B cell (primary cell): ENCODE measurements around the gene ADH6.

Experiments
- EZH2 ChIP-seq: IDR thresholded peaks from 2 replicates; pipeline ENCODE4 v1.6.1; 2012; ENCODE audit warnings: borderline replicate concordance, low read depth, mild to moderate bottlenecking, moderate library complexity, low read length; ENCODE audit not compliant: insufficient read depth, poor library complexity, severe bottlenecking
- TF ChIP-seq, protein P1 (sequence below): fragments of 200-600 bp; IDR thresholded peaks from one replicate; pipeline ENCODE4 v1.8.0; 2022; ENCODE audit warnings: antibody characterized with exemption, mild to moderate bottlenecking

DNA sequence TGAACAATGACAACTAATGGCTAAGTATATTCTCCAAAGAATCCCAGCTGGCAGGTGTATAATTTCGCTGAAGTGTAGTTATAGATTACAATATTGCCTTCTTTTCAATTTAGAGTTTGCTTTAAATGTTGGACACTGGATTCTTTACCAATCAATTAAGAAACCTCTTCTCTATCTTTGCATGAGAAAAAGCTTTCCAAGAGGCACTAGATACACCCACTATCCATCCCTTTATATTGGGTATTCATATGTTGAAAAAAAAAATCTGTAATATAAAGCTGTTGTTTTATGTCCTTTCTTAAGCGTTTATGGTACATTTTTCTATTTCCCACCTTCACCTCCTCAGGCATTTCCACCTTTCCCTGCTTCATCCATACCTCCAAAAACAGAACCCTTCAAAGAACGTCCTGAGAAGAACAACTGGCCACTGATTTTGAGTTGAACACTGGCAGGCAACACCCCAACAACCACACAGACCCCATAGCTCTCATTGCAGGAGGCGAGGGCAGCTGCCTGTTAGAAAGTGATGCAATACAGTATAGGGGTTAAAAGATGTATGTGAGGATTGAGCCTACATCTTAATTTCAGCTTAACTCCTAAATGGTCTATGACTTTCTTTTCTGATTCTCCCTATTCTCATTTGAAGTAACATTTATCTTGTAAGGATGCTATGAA lies 11.8 kb downstream of the ADH6 start:
- TF ChIP-seq, protein P1, sequence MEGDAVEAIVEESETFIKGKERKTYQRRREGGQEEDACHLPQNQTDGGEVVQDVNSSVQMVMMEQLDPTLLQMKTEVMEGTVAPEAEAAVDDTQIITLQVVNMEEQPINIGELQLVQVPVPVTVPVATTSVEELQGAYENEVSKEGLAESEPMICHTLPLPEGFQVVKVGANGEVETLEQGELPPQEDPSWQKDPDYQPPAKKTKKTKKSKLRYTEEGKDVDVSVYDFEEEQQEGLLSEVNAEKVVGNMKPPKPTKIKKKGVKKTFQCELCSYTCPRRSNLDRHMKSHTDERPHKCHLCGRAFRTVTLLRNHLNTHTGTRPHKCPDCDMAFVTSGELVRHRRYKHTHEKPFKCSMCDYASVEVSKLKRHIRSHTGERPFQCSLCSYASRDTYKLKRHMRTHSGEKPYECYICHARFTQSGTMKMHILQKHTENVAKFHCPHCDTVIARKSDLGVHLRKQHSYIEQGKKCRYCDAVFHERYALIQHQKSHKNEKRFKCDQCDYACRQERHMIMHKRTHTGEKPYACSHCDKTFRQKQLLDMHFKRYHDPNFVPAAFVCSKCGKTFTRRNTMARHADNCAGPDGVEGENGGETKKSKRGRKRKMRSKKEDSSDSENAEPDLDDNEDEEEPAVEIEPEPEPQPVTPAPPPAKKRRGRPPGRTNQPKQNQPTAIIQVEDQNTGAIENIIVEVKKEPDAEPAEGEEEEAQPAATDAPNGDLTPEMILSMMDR, result no peak
- no peak for TF ChIP-seq EZH2
